HEK293 (cell line): ENCODE measurements around the gene SMPDL3A.

Experiments used
- CTCF ChIA-PET: fragments of 350-600 bp; formaldehyde crosslinking; extraction: SDS; loops from one replicate; lab custom pipeline; 2021; ENCODE audit warnings: antibody characterized with exemption; lab: Yijun Ruan, JAX
- POLR2A ChIA-PET: fragments of 300-600 bp; formaldehyde crosslinking; extraction: SDS; loops from one replicate; lab custom pipeline; 2020; ENCODE audit warnings: antibody characterized with exemption, inconsistent platforms; lab: Yijun Ruan, JAX
- H3K27ac ChIP-seq: fragments of 200-500 bp; sonication (Bioruptor generic); 2 replicates; pipeline ENCODE4 v1.5.1; 2014; ENCODE audit warnings: low read depth, low read length, control low read depth, inconsistent platforms; ENCODE audit errors: extremely low read depth
- H3K36me3 ChIP-seq, 2 experiments: fragments of 200-500 bp in 1 of 2; sonication (Bioruptor generic) in 1 of 2; 1 replicate in 1 of 2; 2 replicates in 1 of 2; pipeline ENCODE4 v1.5.1; 2014 to 2017; ENCODE audit warnings: inconsistent platforms in 2 of 2, low read length in 2 of 2; ENCODE audit not compliant: control insufficient read depth in 2 of 2, insufficient read depth in 1 of 2
- H3K4me1 ChIP-seq: fragments of 200-500 bp; sonication (Bioruptor generic); 2 replicates; pipeline ENCODE4 v1.5.1; 2014; ENCODE audit warnings: mild to moderate bottlenecking, low read length, inconsistent platforms; ENCODE audit not compliant: control insufficient read depth, insufficient read depth
- H3K4me3 ChIP-seq: 2 replicates; pipeline ENCODE4 v1.5.1; 2011; ENCODE audit warnings: low read depth, mild to moderate bottlenecking, control low read depth, low read length, moderate library complexity
- H3K9me3 ChIP-seq: fragments of 200-500 bp; sonication (Bioruptor generic); 2 replicates; pipeline ENCODE4 v1.5.1; 2014; ENCODE audit warnings: low read depth, low read length, inconsistent platforms; ENCODE audit not compliant: control insufficient read depth, insufficient read depth
- BCL11A ChIP-seq: fragments of 450-650 bp; formaldehyde crosslinking; IDR thresholded peaks from 2 replicates; pipeline ENCODE4 v1.5.1; 2016; ENCODE audit warnings: low read depth, missing biosample characterization, missing genetic modification characterization
- GFI1B ChIP-seq: fragments of 450-650 bp; formaldehyde crosslinking; IDR thresholded peaks from 2 replicates; pipeline ENCODE4 v1.5.1; 2016; ENCODE audit warnings: missing biosample characterization, missing genetic modification characterization
- KLF7 ChIP-seq: fragments of 450-650 bp; formaldehyde crosslinking; IDR thresholded peaks from 2 replicates; pipeline ENCODE4 v1.5.1; 2016; ENCODE audit warnings: missing biosample characterization, missing genetic modification characterization, borderline replicate concordance
- MYNN ChIP-seq: fragments of 450-650 bp; formaldehyde crosslinking; IDR thresholded peaks from 2 replicates; pipeline ENCODE4 v1.5.1; 2016; ENCODE audit warnings: missing biosample characterization, missing genetic modification characterization, borderline replicate concordance
- OSR2 ChIP-seq: fragments of 450-650 bp; formaldehyde crosslinking; IDR thresholded peaks from 2 replicates; pipeline ENCODE4 v1.5.1; 2016; ENCODE audit warnings: missing biosample characterization, missing genetic modification characterization
- SETDB1 ChIP-seq: IDR thresholded peaks from one replicate; pipeline ENCODE4 v1.6.1; 2017; ENCODE audit warnings: mild to moderate bottlenecking, low read length, moderate library complexity, mixed read lengths; ENCODE audit not compliant: insufficient read length
- WT1 ChIP-seq: fragments of 450-650 bp; formaldehyde crosslinking; IDR thresholded peaks from 2 replicates; pipeline ENCODE4 v1.5.1; 2016; ENCODE audit warnings: missing biosample characterization, missing genetic modification characterization
- YY2 ChIP-seq: fragments of 450-650 bp; formaldehyde crosslinking; IDR thresholded peaks from 2 replicates; pipeline ENCODE4 v1.5.1; 2016; ENCODE audit warnings: missing biosample characterization, missing genetic modification characterization
- ZBTB8A ChIP-seq: fragments of 450-650 bp; formaldehyde crosslinking; IDR thresholded peaks from 2 replicates; pipeline ENCODE4 v1.5.1; 2016; ENCODE audit warnings: missing biosample characterization, missing genetic modification characterization
- ZFP69B ChIP-seq: fragments of 450-650 bp; formaldehyde crosslinking; IDR thresholded peaks from 2 replicates; pipeline ENCODE4 v1.5.1; 2016; ENCODE audit warnings: missing biosample characterization, missing genetic modification characterization
- ZIC2 ChIP-seq: fragments of 450-650 bp; formaldehyde crosslinking; IDR thresholded peaks from 2 replicates; pipeline ENCODE4 v1.5.1; 2016; ENCODE audit warnings: missing biosample characterization, missing genetic modification characterization
- ZNF155 ChIP-seq: fragments of 450-650 bp; formaldehyde crosslinking; IDR thresholded peaks from 2 replicates; pipeline ENCODE4 v1.5.1; 2016; ENCODE audit warnings: missing biosample characterization, missing genetic modification characterization
- ZNF184 ChIP-seq: fragments of 450-650 bp; IDR thresholded peaks from 2 replicates; pipeline ENCODE4 v1.5.1; 2018; ENCODE audit warnings: missing biosample characterization, mild to moderate bottlenecking, missing genetic modification characterization
- ZNF214 ChIP-seq: fragments of 450-650 bp; formaldehyde crosslinking; IDR thresholded peaks from 2 replicates; pipeline ENCODE4 v1.5.1; 2017; ENCODE audit warnings: missing biosample characterization, mild to moderate bottlenecking, missing genetic modification characterization, borderline replicate concordance
- ZNF221 ChIP-seq: fragments of 450-650 bp; formaldehyde crosslinking; IDR thresholded peaks from 2 replicates; pipeline ENCODE4 v1.5.1; 2017; ENCODE audit warnings: missing biosample characterization, missing genetic modification characterization, borderline replicate concordance
- ZNF24 ChIP-seq: fragments of 450-650 bp; formaldehyde crosslinking; IDR thresholded peaks from 2 replicates; pipeline ENCODE4 v1.5.1; 2016; ENCODE audit warnings: missing biosample characterization, missing genetic modification characterization
- ZNF292 ChIP-seq: fragments of 450-650 bp; formaldehyde crosslinking; IDR thresholded peaks from 2 replicates; pipeline ENCODE4 v1.5.1; 2016; ENCODE audit warnings: low read depth, missing biosample characterization, missing genetic modification characterization, borderline replicate concordance
- ZNF621 ChIP-seq: fragments of 450-650 bp; formaldehyde crosslinking; IDR thresholded peaks from 2 replicates; pipeline ENCODE4 v1.5.1; 2017; ENCODE audit warnings: missing biosample characterization, missing genetic modification characterization
- ZNF626 ChIP-seq: fragments of 450-650 bp; sonication (Bioruptor Pico); formaldehyde crosslinking; IDR thresholded peaks from 2 replicates; pipeline ENCODE4 v1.5.1; 2018; ENCODE audit warnings: missing biosample characterization, missing genetic modification characterization, inconsistent platforms
- ZNF776 ChIP-seq: fragments of 450-650 bp; formaldehyde crosslinking; IDR thresholded peaks from 2 replicates; pipeline ENCODE4 v1.5.0; 2017; ENCODE audit warnings: missing biosample characterization, missing genetic modification characterization, borderline replicate concordance
- ZSCAN30 ChIP-seq: fragments of 450-650 bp; IDR thresholded peaks from 2 replicates; pipeline ENCODE4 v1.5.1; 2018; ENCODE audit warnings: missing biosample characterization, mild to moderate bottlenecking, missing genetic modification characterization, moderate library complexity
- TF ChIP-seq, protein P1 (sequence below): fragments of 450-650 bp; formaldehyde crosslinking; IDR thresholded peaks from 2 replicates; pipeline ENCODE4; 2016; ENCODE audit warnings: missing biosample characterization, missing genetic modification characterization
- TF ChIP-seq, protein P2 (sequence below): fragments of 450-650 bp; IDR thresholded peaks from 2 replicates; pipeline ENCODE4 v1.5.1; 2018; ENCODE audit warnings: missing biosample characterization, mild to moderate bottlenecking, missing genetic modification characterization
- TF ChIP-seq, protein P3 (sequence below): fragments of 450-650 bp; formaldehyde crosslinking; IDR thresholded peaks from 2 replicates; pipeline ENCODE4 v1.5.1; 2016; ENCODE audit warnings: missing biosample characterization, missing genetic modification characterization
- TF ChIP-seq, protein P4 (sequence below): fragments of 450-650 bp; formaldehyde crosslinking; IDR thresholded peaks from 2 replicates; pipeline ENCODE4 v1.5.1; 2016; ENCODE audit warnings: missing biosample characterization, missing genetic modification characterization
- TF ChIP-seq, protein P5 (sequence below): fragments of 450-650 bp; formaldehyde crosslinking; IDR thresholded peaks from 2 replicates; pipeline ENCODE4 v1.5.1; 2016; ENCODE audit warnings: missing biosample characterization, missing genetic modification characterization

SMPDL3A gene

DNA sequence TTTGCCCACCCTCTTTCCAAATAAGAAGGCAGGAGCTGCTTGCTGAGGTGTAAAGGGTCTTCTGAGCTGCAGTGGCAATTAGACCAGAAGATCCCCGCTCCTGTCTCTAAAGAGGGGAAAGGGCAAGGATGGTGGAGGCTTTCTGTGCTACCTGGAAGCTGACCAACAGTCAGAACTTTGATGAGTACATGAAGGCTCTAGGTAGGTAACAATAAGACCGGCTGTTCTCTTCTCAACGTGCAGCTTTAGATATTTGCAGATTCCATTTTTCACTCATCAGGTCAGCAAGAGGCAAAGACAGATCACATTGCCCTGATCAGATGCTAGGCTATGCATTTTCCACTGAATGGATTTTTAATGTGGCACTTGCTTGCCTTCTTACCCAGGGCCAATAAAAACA, 9.4 kb upstream of the SMPDL3A start, which contains the start of gene FABP7:
Gene FABP7, plus strand, starts transcription at position 50 of the 400 bp plus-strand sequence. Its CDS starts 79 bp downstream, at position 129.
- H3K9me3 ChIP-seq = no peaks in the 10 kb centered on the region
- no peaks in the 10 kb centered on the region for H3K4me1 ChIP-seq
- CTCF ChIA-PET = no interaction called here
- TF ChIP-seq, protein P1, sequence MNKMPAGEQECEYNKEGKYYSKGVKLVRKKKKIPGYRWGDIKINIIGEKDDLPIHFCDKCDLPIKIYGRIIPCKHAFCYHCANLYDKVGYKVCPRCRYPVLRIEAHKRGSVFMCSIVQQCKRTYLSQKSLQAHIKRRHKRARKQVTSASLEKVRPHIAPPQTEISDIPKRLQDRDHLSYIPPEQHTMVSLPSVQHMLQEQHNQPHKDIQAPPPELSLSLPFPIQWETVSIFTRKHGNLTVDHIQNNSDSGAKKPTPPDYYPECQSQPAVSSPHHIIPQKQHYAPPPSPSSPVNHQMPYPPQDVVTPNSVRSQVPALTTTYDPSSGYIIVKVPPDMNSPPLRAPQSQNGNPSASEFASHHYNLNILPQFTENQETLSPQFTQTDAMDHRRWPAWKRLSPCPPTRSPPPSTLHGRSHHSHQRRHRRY (tag by site-specific recombination) = no peak
- TF ChIP-seq ZNF292 (tag by site-specific recombination) (no peak), ZBTB8A (tag by site-specific recombination) (no peak), ZNF155 (no peak), ZNF184 (tag by site-specific recombination) (no peak), ZNF24 (tag by site-specific recombination) (no peak), BCL11A (no peak), KLF7 (tag by site-specific recombination) (no peak), GFI1B (tag by site-specific recombination) (no peak), ZIC2 (tag by site-specific recombination) (no peak), ZNF626 (tag by site-specific recombination) (no peak), MYNN (tag by site-specific recombination) (no peak), YY2 (tag by site-specific recombination) (no peak), SETDB1 (no peak)
- TF ChIP-seq, protein P2, sequence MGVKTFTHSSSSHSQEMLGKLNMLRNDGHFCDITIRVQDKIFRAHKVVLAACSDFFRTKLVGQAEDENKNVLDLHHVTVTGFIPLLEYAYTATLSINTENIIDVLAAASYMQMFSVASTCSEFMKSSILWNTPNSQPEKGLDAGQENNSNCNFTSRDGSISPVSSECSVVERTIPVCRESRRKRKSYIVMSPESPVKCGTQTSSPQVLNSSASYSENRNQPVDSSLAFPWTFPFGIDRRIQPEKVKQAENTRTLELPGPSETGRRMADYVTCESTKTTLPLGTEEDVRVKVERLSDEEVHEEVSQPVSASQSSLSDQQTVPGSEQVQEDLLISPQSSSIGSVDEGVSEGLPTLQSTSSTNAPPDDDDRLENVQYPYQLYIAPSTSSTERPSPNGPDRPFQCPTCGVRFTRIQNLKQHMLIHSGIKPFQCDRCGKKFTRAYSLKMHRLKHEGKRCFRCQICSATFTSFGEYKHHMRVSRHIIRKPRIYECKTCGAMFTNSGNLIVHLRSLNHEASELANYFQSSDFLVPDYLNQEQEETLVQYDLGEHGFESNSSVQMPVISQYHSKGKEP (tag by site-specific recombination) = no peak
- no peaks in the 10 kb centered on the region for H3K36me3 ChIP-seq
- no peak within 1 kb of the TSS for H3K4me3 ChIP-seq
- H3K27ac ChIP-seq = no peak within 1 kb of the TSS
- POLR2A ChIA-PET = interaction anchor here (1.9 kb wide), 1 partner anchor 9 kb away, joined by 5 read pairs; the partner anchor contains the start of gene SMPDL3A

DNA sequence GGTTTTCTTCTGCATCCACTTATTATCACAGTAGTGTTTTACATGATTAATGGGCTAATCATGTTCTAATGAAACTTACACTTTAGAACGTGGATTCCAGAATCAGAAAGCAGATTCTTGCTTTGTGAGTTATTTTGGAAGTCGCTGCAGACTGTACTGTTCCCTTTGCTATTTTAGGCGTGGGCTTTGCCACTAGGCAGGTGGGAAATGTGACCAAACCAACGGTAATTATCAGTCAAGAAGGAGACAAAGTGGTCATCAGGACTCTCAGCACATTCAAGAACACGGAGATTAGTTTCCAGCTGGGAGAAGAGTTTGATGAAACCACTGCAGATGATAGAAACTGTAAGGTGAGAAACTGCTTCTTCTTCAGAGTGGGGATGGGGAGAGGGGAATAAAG, 8.9 kb upstream of the SMPDL3A start:
- CTCF ChIA-PET = interaction anchor here (0.7 kb wide), 1 partner anchor 77 kb away, joined by 3 read pairs; no protein-coding TSS in a partner anchor
- Histone ChIP-seq H3K27ac (no peak overlapping the region), H3K9me3 (no peaks in the 10 kb centered on the region), H3K4me3 (no peak overlapping the region), H3K4me1 (no peaks in the 10 kb centered on the region), H3K36me3 (no peaks in the 10 kb centered on the region)
- TF ChIP-seq ZSCAN30 (no peak), ZNF621 (tag by site-specific recombination) (no peak)
- TF ChIP-seq, protein P3, sequence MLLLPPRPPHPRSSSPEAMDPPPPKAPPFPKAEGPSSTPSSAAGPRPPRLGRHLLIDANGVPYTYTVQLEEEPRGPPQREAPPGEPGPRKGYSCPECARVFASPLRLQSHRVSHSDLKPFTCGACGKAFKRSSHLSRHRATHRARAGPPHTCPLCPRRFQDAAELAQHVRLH (tag by site-specific recombination) = no peak
- POLR2A ChIA-PET = interaction anchor here (1.9 kb wide), 1 partner anchor 9 kb away, joined by 5 read pairs; the partner anchor contains the start of gene SMPDL3A

DNA sequence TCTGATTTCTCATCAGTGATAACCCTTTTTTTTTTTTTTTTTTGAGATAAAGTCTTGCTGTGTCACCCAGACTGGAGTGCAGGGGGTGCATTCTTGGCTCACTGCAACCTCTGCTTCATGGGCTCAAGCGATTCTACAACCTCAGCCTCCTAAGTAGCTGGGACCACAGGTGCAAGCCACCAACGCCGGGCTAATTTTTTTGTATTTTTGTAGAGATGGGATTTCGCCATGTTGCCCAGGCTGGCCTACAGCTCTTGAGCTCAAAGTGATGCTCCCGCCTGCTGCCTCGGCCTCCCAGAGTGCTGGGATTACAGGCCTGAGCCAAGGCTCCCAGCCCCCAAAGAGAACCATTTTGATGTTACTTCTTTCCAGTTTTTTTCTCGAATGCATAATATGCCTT, 7.3 kb upstream of the SMPDL3A start:
- POLR2A ChIA-PET = interaction anchor here (0.7 kb wide), 2 partner anchors 310 to 826 kb away, joined by 3 to 7 read pairs; partner anchors contain the start of gene SERINC1
- no peaks in the 10 kb centered on the region for H3K4me1 ChIP-seq
- no peaks in the 10 kb centered on the region for H3K36me3 ChIP-seq
- no peak overlapping the region for H3K27ac ChIP-seq
- H3K9me3 ChIP-seq = no peaks in the 10 kb centered on the region
- no peak for TF ChIP-seq ZNF221 (tag by site-specific recombination)
- TF ChIP-seq WT1 = no peak
- TF ChIP-seq ZFP69B (tag by site-specific recombination) = no peak
- TF ChIP-seq OSR2 (tag by site-specific recombination) = no peak
- TF ChIP-seq, protein P4, sequence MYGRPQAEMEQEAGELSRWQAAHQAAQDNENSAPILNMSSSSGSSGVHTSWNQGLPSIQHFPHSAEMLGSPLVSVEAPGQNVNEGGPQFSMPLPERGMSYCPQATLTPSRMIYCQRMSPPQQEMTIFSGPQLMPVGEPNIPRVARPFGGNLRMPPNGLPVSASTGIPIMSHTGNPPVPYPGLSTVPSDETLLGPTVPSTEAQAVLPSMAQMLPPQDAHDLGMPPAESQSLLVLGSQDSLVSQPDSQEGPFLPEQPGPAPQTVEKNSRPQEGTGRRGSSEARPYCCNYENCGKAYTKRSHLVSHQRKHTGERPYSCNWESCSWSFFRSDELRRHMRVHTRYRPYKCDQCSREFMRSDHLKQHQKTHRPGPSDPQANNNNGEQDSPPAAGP (tag by site-specific recombination) = no peak
- TF ChIP-seq, protein P5, sequence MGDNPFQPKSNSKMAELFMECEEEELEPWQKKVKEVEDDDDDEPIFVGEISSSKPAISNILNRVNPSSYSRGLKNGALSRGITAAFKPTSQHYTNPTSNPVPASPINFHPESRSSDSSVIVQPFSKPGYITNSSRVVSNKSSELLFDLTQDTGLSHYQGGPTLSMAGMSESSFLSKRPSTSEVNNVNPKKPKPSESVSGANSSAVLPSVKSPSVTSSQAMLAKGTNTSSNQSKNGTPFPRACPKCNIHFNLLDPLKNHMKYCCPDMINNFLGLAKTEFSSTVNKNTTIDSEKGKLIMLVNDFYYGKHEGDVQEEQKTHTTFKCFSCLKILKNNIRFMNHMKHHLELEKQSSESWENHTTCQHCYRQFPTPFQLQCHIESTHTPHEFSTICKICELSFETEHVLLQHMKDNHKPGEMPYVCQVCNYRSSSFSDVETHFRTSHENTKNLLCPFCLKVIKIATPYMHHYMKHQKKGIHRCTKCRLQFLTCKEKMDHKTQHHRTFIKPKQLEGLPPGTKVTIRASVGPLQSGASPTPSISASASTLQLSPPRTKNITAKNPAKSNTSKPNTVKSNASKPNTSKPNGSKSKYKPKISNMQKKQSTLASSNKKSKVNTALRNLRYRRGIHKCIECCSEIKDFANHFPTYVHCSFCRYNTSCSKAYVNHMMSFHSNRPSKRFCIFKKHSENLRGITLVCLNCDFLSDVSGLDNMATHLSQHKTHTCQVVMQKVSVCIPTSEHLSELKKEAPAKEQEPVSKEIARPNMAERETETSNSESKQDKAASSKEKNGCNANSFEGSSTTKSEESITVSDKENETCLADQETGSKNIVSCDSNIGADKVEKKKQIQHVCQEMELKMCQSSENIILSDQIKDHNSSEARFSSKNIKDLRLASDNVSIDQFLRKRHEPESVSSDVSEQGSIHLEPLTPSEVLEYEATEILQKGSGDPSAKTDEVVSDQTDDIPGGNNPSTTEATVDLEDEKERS (tag by site-specific recombination) = no peak
- TF ChIP-seq ZNF776 = no peak
- no peak for TF ChIP-seq ZNF214
- no peak for TF ChIP-seq YY2 (tag by site-specific recombination)
- TF ChIP-seq, all 188 proteins: peak for 0
- H3K4me3 ChIP-seq = no peak overlapping the region
- CTCF ChIA-PET = interaction anchor here (0.6 kb wide), 1 partner anchor 20 kb away, joined by 3 read pairs; no protein-coding TSS in a partner anchor
